Putamen (tissue), 1 donor: Measurements from ENCODE around the gene DTX4.

Source experiments
- DNase-seq: peaks from one replicate; pipeline ENCODE4 v3.0.0-alpha.2; 2016; ENCODE audit warnings: low spot score

DTX4 gene

DNA sequence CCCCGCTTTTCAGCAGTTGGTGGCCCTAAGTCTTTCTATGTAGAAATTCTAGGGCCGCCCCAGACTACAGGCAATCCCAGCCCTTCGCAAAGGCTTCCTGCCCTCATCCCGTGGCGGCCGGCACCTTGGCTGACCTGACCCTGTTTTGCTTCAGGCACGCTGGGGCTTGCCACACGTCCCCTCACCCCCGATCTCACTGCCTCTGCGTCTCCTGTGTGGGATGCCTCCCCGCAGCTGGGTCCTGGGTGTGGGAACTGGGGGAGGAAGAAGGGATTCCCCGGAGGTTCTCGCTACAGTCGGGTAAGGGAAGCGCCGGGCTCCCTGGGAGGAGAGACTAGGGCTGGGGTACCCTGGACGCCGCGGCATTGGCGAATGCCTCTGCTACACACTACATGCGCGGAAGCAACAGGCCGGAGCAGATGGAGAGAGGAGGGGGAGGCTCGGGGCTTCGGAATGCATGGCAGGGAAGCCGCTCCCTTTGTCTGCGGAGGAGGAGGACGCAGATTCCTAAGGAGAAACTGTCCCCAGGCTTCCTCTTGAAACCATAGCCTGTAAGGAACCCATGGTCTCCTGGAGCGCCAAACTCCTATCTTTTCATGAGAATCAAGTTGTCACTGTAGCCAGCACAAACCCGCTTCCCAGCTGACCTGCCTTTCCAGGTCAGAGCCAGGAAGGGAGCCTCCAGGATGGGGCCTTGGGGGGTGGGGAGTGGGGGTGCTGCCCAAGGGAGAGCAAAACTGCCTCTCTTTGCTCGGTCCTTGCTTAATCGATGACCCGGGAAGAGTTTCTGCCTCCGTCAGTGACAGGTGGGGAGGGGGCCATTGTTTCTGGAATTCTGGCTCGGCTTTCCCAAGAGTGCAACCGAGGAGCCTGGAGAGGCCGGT lies 1.4 kb downstream of the DTX4 start:
- no peak for DNase-seq

DNA sequence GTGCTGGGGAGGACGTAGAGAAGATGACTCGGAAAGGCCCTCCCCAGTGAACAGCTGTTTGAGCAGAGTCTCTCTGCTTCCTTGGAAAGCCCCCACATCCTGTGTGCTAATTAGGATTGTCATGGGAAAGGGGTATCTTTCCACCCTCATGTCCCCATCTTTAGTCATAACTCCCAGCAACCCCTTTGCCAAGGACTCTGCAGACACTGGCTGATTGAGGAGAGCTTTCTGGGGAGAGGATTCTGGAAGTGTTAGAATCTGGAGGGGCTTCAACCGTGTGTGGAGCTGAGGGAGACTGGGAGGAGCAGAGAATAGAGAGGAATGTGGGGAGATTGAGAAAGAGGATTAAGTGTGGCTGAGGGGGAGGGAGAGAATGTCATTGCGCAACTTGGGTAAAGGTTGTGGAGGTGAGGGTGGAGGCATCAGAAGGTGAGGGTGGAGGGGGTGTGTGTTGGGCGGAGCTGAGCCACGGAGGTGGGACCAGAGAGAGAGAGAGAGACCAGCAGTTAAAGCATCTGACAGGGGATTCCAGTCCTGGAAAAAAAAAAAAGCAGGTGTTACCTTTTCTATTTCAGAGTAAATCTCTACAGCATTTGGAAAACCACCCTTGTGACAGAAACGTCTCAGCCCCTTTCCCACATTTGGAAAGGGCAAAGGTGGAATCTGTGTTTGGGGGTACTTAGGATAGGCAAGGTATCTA lies 2.2 kb downstream of the DTX4 start:
- no peak for DNase-seq

DNA sequence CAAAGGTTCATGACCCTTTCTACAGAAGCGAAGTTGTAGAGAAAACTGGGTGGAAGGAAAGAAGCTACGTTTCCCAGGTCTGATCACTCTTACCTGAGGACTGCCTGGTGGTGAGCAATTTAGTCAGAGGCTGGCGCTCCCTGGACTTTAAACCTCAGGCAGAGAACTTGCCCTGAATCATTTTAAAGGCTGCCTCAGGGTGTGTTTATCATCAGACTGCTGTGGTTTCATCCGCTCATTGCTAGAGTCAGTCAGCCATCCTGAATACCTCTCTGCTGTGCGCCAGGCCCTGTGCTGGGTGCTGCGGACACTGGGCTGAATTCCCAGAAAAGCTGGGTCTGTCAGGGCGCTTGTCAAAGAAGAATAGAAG lies 2.7 kb downstream of the DTX4 start:
- DNase-seq: no peak

DNA sequence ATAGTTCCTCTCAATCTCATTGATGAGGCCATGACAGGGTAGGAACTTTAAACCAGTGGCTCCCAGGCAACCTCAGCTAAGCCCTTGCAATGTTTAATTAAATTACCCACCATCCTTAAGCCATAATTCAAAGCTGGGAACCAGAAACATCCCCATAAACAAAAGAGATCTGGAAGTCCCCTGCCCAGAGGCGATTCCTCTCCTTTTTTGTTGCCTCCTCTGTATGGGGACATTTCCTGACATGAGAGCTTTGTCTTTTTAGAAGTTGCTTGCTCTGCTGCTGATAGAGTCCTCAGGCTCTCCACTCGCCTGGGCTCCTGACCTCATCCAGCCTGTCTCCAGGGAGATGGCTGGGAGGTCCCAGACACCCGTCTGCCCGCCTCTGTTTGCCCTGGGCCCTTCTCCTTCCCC lies 3.2 kb downstream of the DTX4 start:
- no peak for DNase-seq

DNA sequence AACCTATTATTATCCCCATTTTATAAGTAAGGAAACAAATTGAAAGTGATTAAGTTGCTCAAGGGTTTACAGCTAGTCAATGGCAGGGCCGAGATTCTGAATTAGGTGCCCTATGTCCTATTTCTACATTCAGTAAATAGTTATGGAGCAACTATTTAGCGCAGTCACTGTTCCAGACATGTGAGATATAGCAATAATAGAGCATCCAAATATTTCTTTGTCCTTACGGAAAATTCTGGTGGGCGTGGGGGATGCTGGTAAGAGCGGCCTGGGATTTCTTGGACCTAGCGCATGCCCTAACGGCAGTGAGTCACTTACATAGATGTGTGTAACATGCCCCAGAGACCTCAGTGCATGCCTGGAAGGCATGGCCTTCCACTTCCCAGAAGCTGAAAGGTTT lies 4.4 kb downstream of the DTX4 start:
- no peak for DNase-seq

DNA sequence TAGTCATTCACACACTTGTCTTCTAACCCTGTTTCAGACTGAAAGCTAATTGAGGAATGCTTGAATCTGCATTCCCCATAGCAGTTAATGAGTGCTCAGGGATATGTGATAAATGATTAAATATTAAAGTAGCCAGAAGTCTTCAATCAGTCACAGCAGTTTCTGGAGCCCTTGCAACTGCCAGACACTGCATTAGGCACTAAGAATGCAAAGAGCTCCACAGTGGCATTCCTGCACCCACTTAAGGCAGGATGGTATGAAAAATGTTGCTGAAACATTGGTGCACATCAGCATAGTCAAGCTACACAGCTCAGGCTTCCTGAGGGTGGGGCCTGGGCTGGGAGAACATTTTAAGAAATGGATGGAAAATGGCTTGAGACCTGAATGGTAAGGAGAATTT lies 6.5 kb downstream of the DTX4 start:
- DNase-seq: no peak

DNA sequence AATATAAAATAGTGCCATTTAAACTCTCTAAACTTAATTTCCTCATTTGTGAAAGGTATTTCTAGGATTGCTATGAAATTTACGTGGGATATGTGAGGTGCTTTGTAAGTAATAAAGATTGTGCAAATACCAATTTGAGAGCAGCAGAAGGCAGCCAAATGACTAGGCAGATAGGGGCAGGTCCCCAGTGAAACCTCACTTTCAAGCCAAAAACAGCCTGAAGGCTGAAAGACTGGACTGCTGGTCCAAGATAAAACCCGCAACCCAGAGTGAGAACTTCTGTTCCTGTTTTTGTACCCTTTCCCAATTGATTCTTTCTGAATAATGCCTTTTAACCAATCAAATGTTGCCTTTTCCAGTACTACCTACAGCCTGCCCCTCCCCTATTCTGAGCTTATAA lies 7.2 kb downstream of the DTX4 start:
- DNase-seq: no peak

DNA sequence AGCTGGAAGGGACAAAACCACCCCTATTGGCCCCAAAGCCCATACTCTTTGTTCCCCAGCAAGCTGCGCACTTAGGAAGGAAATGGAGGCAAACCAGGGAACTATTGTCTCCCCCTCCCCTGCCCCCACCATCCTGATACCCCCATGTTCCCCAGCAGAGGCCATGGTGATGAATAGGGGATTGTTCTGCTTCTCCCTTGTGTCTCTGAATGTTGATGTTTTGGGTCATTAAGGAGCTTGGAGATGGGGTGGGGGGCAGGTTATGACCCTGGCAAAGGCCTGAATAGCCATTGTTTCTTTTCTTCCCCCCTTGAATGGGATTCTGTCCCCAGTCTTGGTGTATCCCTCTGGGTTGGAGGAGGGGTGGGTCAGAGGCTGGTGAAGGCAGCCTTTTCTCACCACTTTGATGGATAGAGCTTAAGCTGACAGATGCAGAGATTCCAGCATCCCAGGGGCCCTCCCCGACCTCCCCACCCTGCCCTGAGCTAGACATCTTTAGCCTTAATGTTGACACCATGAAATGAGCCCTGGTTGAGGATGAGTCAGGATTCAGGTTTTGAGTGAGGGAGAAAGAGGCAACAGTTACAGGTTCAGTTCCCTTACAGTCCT lies 8.3 kb downstream of the DTX4 start:
- DNase-seq: peak; percentile 70

DNA sequence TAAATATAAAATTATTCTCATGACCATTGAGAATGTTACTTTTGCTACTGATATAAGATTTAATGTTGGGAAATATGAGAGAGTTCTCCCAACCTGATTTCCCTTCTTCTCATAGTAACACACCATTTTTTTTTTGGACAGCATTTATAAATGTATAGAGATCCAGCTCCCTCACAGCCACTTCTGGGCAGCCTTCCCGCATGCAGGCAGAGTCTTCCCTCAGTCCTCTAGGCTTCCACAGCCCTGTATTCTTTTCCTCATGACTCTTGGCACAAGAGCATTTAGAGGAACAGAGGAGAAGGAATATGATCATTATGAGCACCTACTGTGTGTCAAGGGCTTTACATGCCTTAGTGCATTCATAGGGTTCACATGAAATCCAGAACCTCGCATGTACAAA lies 9.0 kb downstream of the DTX4 start:
- DNase-seq: no peak

DNA sequence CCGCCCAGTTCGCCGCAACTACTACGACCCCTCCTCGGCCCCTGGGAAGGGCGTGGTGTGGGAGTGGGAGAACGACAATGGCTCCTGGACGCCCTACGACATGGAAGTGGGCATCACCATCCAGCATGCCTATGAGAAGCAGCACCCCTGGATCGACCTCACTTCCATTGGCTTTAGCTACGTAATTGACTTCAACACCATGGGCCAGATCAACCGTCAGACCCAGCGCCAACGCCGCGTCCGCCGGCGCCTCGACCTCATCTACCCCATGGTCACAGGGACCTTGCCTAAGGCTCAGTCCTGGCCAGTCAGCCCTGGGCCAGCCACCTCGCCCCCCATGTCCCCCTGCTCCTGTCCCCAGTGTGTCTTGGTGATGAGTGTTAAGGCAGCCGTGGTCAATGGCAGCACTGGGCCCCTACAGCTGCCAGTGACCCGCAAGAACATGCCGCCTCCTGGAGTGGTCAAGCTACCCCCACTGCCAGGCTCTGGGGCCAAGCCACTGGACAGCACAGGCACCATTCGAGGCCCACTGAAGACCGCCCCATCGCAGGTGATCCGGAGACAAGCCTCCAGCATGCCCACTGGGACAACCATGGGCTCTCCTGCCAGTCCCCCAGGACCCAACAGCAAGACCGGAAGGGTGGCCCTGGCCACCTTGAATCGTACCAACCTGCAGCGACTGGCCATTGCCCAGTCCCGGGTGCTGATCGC lies 10.0 kb downstream of the DTX4 start:
- DNase-seq: no peak

DNA sequence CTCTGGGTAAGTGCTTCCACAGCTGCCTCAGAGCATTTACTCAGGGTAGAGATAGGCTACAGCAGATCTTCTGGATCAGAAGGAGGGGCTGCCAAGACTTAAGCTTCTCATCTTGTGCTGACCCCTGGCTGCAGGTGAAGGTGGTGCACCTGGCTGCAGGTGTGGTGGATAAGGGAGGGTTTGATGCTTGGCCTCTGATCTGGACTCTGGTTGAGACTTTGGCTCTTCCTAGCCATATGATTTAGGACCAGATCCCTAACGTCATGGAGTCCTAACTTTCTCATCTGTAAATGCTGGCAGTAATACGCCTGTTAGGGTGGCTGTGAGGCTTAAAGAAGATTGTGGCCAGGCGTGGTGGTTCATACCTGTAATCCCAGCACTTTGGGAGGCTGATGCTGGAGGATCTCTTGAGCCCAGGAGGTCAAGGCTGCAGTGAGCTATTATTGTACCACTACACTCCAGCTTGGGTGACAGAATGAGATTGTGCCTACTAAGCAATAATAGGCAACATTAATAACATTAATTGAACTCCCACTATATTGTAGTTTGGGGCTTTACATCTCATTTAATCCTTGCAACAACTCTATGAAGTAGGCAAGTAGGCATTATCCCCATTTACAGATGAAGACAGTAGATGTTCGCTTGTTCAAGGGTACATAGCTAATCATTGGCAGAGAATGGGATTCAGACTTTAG lies 10.7 kb downstream of the DTX4 start:
- no peak for DNase-seq

DNA sequence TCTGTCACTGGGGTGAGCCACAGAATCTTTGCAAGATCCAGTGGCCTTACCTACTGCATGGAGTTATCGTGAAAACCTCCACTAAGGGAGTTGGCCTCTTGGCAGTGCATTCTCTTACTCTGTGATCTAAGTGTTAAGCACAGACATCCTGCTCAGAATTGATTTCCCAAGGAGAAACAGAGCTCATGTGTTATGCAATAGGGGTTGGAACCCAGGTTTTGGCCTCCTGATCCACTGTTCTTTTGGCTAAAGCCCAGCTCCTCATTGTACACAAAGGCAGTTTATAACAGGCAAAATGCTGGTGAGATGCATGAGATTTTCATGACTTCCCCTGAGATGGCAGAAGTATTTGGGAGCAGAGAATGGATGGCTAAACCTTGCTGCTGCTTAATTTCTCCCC lies 11.8 kb downstream of the DTX4 start:
- no peak for DNase-seq

DNA sequence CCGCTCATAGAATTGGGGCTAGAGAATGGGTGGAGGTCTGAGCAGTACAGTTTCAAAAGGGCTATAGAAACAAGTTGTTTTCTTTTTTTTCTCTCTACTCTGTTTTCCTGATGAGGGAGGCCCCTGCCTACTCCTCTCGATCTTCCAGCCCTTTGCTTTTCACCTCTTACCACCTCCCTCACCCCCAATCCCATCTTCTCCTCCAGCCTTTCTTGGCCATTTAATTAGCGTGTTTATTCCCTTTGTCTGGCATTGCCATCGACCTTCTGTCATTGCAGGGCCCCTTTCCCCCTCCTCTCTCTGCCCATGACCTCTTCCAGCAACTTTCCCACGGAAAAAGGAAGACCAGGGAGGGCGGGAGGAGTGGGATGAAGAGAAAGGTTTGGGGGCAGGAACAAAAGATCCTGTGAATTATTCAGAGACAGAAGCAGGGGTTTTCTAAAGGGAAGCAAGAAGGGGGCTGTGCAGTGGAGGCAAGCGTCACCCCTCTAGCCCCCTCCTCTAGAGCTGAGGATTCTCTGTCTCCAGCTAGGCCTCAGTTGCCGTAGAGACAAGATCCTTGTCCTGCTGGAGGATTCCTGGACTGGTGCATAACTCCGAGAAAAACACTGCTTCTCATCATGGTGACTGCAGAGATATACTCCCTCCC lies 12.9 kb downstream of the DTX4 start:
- DNase-seq: no peak

DNA sequence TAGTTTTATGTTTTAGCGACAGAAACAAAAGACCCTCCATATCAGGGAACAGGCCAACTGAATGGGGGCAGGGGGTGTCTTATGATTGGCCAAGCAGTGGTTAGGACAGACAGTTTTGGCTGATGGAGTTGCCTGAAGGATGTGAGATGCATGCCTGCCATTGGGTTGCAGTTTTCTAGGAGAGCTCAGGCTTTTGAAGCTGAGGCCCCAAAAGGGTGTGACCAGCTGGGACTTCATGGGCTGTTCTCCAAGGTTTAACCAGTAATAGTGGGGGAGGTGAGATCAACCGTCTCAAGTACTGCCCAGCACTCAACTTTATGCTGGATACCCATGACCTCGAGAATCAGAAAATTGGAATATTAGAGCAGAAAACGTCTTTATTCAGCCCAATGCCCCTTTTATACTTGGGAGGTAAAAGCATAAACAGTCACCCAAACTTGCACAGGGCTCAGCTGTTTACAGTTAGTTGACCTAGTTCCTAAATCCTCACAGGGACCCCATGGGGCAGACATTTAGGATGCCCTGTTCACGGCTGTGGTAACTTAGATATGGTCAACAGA lies 13.5 kb downstream of the DTX4 start:
- DNase-seq: no peak

DNA sequence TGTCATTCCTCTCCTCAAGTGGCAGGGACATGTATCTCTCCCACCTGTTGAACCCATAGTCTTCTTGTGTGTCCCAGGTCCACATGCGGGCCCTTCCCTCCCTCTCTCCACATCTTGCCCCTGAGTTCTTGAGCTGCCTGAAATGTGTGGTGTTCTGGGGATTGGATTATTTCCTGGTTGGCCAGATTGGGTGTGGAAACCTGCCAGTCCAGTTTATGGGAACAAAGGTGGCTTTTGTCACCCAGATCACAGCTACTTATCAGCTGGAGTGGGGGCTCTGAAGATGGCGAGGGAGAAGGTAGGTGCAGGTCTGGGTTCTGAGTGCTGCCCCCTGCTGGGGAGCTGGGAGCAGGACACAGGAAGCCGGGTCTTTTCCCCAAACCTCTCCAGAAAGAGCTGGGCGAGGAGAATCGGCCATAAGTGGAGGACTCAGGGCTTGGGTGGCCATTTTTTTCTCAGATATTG lies 14.2 kb downstream of the DTX4 start:
- DNase-seq: no peak

DNA sequence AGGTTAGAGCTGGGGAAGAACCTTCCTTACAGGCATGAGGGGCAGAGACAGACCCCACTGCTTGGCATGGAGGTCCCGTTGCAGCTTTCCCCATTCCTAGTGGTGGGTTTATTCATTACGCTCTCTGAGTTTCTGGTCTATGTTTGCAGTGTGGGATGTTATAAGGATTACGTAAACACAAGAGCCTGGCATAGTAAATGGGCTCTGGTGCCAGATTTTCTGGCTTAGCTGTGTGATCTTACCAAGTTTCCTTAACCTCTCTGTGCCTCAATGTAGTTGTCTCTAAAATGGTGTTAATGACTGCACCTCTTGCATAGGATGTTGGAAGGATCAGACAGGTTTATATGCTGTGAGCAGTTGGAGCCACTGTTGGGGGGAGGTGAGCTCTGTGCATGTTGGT lies 15.1 kb downstream of the DTX4 start:
- DNase-seq: no peak

DNA sequence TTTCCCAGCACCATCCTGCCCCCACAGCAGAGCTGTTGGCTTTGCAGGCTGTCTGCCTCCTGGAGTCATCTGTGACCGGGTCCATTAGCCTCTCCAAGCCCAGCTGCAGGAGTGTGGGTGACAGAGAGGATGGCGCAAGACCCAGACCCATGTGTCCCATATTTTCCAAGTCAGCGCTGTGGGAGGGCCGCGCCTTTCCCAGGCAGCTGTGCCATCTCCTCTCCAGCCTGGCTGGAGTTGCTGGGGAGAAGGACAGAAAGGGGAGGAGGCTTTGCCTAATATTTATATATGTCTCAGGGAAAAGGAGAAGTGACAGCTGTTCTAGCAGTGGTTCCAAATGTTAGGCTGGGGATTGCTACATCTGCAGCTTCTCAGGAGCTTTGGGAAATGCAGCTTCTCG lies 15.7 kb downstream of the DTX4 start:
- DNase-seq: no peak

DNA sequence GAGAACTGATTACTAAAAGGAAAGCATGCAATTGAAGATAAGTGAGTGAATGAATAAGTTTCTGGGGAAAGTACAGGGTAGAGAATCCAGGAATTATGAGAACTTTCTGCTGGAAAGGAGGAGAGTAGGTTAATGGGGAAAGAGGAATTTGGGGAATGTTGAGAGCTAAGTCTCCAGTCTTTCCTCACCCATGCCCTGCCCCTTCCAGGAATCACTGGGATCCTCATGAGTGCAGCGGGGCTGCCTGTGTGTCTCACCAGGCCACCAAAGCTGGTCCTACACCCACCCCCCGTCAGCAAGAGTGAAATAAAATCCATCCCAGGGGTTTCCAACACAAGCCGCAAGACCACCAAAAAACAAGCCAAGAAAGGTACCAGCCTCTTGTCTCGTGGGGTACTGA lies 17.0 kb downstream of the DTX4 start:
- no peak for DNase-seq

DNA sequence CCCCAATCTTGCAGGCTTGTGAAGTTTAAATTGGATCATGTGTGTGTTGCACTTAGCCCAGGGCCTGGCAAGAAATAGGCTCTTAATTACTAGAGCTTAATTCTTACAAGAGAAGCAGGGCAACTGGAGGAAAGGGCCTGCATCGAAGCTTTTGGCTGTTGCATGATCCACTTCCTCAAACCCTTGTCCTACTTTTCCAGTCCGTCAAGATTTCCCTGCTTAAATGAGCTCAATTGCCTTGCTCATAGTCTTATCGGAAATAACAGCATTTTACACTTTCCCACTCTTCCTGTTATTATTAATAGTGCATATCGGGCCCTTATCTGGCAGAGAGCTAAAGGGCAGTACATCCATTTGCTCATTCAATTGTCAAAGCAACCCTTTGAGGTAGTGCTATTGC lies 18.1 kb downstream of the DTX4 start:
- DNase-seq: no peak

DNA sequence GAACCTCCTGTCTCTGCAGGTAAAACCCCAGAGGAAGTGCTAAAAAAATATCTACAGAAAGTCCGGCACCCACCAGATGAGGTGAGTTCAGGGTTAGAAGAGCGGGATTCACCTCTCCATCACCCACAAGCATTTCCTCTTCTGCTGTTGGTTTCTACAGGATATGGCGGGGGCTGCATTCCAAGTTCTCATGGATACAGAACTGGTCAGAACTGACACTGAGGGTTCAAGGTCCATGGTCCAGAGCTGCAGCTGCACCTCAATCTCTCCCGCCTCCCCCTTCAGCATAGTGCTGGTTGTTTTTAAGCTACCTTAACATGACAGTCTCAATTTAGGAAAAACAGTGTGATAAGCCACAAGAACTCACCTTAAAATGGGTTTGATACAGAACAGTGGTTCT lies 19.2 kb downstream of the DTX4 start:
- DNase-seq: no peak

DNA sequence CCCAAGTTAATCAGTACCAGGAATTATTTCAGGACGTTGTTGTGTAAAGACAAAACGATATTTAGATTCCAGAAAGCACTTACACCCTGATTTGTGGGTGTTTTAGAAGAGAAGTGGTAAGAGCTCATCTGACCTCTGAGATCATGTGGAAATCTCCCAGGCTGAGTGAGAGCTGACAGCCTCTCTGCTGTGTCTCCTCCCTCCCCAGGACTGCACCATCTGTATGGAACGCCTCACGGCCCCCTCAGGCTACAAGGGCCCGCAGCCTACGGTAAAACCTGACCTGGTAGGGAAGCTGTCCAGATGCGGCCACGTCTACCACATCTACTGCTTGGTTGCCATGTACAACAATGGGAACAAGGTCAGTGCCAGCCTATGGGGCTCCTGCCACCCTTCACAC lies 20.0 kb downstream of the DTX4 start:
- no peak for DNase-seq
